T-helper 1 cell treated with Interleukin-12 subunit alpha and Interleukin-12 subunit beta and Interleukin-4 antibody, amounts not matched to agents 30 ng/mL and 1 ng/mL, for 36 hours (primary cell): ENCODE results near the gene SLC35E3. TPM values are rescaled to one million over a fixed set of nuclear protein-coding genes. Genes with fewer than 3 reads are reported as not detected.
"Not testable (repeated sequence)": the region's sequence is repeated elsewhere in the genome, so short reads cannot be mapped to it uniquely, and the experiment has no call there.

Experiments used
- intact Hi-C: fragments of 100-400 bp; cut with micrococcal nuclease; formaldehyde crosslinking; loops from one replicate; pipeline ENCODE4 v1.15.1; 2024
- total RNA-seq: library from RNA; stranded (reverse); gene quantifications from 2 replicates; pipeline ENCODE4 v1.2.3, GENCODE V29; 2022

SLC35E3 gene
- total RNA-seq, 1 donor from 2014 or later, result 8.5 TPM

- intact Hi-C loops, result not testable (repeated sequence)
These were observed 64.0 kb downstream of the SLC35E3 start for GRCh38 chr12:68810027-68810389.

GRCh38 chr12:68811573-68811972 is 65.6 kb downstream of the SLC35E3 start:
- intact Hi-C loops, result not testable (repeated sequence)

GRCh38 chr12:68812553-68813241 is 66.7 kb downstream of the SLC35E3 start:
- intact Hi-C loops, result loop anchor here (1.0 kb wide), 1 partner anchor 9 kb away; no protein-coding TSS in a partner anchor

- intact Hi-C loops, result loop anchor here (1.0 kb wide), 1 partner anchor 8 kb away; no protein-coding TSS in a partner anchor
These were observed 67.2 kb downstream of the SLC35E3 start for GRCh38 chr12:68813242-68813593.

GRCh38 chr12:68814490-68815231 is 68.7 kb downstream of the SLC35E3 start:
- intact Hi-C loops, result no loop called here

GRCh38 chr12:68815232-68815927 is 69.4 kb downstream of the SLC35E3 start:
- intact Hi-C loops, result no loop called here

- intact Hi-C loops, result no loop called here
These were observed 70.2 kb downstream of the SLC35E3 start for GRCh38 chr12:68815928-68816800.

- intact Hi-C loops, result not testable (repeated sequence)
These were observed 73.5 kb downstream of the SLC35E3 start for GRCh38 chr12:68819481-68819880.

- intact Hi-C loops, result loop anchor here (1.0 to 5.0 kb wide), 2 partner anchors 8 to 1536 kb away; no protein-coding TSS in a partner anchor
These were observed 75.6 kb downstream of the SLC35E3 start for GRCh38 chr12:68821357-68822188.

- intact Hi-C loops, result loop anchor here (5.0 kb wide), 1 partner anchor 1534 kb away; no protein-coding TSS in a partner anchor
These were observed 77.7 kb downstream of the SLC35E3 start for GRCh38 chr12:68823696-68824095.

- intact Hi-C loops, result loop anchor here (5.0 kb wide), 1 partner anchor 1533 kb away; no protein-coding TSS in a partner anchor
These were observed 78.2 kb downstream of the SLC35E3 start for GRCh38 chr12:68824131-68824530.

GRCh38 chr12:68824597-68825250 is 78.7 kb downstream of the SLC35E3 start:
- intact Hi-C loops, result loop anchor here (5.0 kb wide), 1 partner anchor 1533 kb away; no protein-coding TSS in a partner anchor

- intact Hi-C loops, result no loop called here
These were observed 79.7 kb downstream of the SLC35E3 start for GRCh38 chr12:68825569-68826217.

- intact Hi-C loops, result no loop called here
These were observed 82.1 kb downstream of the SLC35E3 start for GRCh38 chr12:68827895-68828671.

- intact Hi-C loops, result no loop called here
These were observed 82.7 kb downstream of the SLC35E3 start for GRCh38 chr12:68828672-68829068.
